NB4 (cell line): Measurements from ENCODE around the gene FKBP1B.
"Not testable (repeated sequence)": the region's sequence is repeated elsewhere in the genome, so short reads cannot be mapped to it uniquely, and the experiment has no call there.

Experiments used
- DNase-seq: peaks from one replicate; pipeline ENCODE4 v3.0.0; 2010; ENCODE audit warnings: low read depth
- H3K4me3 ChIP-seq: one replicate; pipeline ENCODE4 v1.5.1; 2011; ENCODE audit warnings: mild to moderate bottlenecking, low read depth, low read length, moderate library complexity
- MYC ChIP-seq: IDR thresholded peaks from 2 replicates; pipeline ENCODE4 v1.6.1; 2011; ENCODE audit warnings: low read depth, low read length
- POLR2A ChIP-seq: IDR thresholded peaks from 2 replicates; pipeline ENCODE4 v1.6.1; 2011; ENCODE audit warnings: mild to moderate bottlenecking; ENCODE audit not compliant: insufficient read length; ENCODE audit errors: extremely low read depth
- TF ChIP-seq, protein P1 (sequence below): IDR thresholded peaks from one replicate; pipeline ENCODE4 v1.5.1; 2012; ENCODE audit warnings: low read depth, low read length
- TF ChIP-seq, protein P2 (sequence below): IDR thresholded peaks from 2 replicates; pipeline ENCODE4 v1.6.1; 2011; ENCODE audit warnings: low read depth, low read length

The FKBP1B gene

DNA sequence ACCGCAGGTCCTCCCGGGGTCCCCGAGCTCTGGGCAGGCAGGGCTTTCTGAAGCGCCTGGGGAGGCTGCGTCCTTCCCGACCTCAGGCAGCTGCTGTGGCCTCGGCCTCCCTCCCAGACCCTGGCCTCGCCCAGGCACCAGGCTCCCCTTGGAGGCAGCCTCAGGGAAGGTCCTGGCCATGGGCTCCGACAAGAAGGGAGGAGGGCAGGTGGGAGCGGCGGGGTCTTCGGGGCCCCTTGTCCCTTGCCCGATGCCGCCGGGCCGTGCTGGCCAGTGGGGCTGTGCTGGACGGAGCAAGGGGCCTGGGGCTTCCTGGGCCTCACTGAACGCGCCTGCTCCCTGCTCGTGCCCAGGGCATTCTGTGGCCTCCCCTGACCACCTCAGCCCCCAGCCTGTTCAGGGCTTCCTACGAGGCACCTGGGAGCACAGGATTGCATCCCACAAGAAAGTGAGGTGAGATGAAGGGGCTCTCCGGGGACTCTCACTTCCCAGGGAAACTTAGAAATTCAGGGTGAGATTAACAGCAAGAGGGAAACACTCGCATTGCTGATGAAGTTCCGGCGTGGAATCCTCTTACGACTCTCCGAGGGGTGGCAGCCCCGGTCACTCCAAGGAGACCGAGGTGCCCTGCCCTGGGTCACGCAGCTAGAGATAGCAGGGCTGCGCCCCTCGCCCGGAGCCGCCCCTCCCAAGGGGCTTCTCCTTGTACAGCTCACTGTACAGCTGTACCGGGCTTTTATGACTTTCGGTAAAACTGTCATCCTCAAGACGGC lies 38.9 kb upstream of the FKBP1B start:
- TF ChIP-seq, protein P1, sequence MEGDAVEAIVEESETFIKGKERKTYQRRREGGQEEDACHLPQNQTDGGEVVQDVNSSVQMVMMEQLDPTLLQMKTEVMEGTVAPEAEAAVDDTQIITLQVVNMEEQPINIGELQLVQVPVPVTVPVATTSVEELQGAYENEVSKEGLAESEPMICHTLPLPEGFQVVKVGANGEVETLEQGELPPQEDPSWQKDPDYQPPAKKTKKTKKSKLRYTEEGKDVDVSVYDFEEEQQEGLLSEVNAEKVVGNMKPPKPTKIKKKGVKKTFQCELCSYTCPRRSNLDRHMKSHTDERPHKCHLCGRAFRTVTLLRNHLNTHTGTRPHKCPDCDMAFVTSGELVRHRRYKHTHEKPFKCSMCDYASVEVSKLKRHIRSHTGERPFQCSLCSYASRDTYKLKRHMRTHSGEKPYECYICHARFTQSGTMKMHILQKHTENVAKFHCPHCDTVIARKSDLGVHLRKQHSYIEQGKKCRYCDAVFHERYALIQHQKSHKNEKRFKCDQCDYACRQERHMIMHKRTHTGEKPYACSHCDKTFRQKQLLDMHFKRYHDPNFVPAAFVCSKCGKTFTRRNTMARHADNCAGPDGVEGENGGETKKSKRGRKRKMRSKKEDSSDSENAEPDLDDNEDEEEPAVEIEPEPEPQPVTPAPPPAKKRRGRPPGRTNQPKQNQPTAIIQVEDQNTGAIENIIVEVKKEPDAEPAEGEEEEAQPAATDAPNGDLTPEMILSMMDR: no peak
- TF ChIP-seq MYC (no peak), POLR2A (no peak)
- TF ChIP-seq, protein P2, sequence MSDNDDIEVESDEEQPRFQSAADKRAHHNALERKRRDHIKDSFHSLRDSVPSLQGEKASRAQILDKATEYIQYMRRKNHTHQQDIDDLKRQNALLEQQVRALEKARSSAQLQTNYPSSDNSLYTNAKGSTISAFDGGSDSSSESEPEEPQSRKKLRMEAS: no peak
- DNase-seq: no peak
- H3K4me3 ChIP-seq: no peak overlapping the region

DNA sequence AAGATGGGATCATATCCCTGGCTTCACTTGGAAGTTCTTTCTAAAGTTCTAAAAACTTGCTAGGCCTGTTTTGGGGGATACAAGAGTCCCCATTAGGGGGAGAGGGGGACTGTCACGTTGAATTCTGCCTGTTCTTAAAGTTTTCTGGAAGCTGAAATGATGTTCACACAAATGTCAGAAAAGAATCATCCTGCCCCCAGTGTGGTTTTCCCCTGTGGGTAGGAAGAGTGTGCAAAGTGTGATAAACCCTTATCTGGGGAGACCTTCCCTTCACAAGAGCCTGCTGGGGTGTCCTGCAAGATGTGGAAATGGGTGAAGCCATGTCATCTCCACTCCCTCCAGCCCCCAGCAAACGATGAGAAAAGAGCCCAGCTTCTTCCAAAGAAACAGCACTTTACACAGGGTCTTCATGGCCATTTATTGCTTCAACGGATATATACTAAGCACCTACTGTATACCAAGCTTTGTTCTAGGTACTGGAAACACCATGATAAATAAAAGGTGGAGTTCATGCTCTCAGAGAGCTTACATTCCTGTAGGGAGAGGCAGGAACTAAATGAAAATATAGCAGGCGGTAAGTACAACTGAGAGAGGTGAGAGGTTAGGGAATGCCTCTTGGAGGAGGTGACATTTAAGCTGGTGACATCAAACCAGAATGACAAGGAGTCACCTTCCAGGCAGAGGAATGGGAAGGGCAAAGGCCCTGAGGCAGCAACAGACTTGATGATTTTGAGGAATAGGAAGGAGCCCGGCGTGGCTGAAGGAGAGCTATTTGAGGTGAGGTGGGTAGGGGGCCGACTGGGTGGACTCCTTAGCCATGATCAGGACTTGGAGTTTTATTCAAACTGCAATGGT lies 38.1 kb upstream of the FKBP1B start:
- H3K4me3 ChIP-seq: no peak overlapping the region
- DNase-seq: peak; percentile 32
- no peak for TF ChIP-seq POLR2A
- TF ChIP-seq MYC: no peak
- TF ChIP-seq, protein P2: no peak
- TF ChIP-seq, protein P1: no peak

DNA sequence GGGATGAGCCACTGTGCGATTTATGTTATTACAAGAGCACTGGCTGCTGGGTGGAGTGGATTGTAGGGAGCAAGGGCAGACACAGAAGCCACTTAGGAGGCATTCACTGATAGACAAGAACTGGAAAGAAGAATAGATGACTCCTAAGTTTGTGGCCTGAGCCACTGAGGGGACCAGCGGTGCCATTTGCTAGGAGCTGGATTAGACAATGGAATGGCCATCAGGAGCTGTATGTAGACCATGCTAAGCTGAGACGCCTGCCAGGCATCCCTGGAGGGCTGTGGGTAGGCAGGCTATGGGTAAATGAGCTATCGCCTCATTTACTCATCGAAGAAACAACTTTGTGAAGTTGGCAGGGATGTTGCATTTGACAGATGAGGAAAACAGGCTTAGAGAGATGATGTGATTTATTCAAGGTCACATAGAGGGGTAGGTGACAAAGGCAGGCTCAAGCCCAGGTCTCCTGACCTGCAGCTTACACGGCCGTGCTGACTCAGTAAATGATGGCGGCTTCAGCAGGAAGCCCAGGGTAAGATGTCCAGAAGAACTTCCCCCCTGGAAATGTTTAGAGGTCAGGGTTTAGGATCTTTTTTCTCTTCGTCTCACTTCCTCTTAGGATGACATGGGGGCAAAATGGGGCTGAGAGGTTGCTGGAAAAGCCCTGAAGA lies 36.9 kb upstream of the FKBP1B start:
- no peak for TF ChIP-seq MYC
- TF ChIP-seq, protein P1: no peak
- no peak for TF ChIP-seq POLR2A
- TF ChIP-seq, protein P2: no peak
- DNase-seq: no peak
- no peak overlapping the region for H3K4me3 ChIP-seq

DNA sequence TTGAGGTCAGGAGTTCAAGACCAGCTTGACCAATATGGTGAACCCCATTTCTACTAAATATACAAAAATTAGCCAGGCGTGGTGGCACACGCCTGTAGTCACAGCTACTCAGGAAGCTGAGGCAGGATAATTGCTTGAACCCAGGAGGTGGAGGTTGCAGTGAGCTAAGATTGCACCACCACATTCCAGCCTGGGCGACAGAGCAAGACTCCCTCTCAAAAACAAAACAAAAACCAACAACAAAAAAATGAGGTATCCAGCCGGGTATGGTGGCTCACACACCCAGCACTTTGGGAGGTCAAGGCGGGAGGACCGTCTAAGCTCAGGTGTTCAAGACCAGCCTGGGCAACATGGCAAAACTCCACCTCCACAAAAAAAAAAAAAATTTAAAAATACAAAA lies 34.6 kb upstream of the FKBP1B start:
- H3K4me3 ChIP-seq, DNase-seq: not testable (repeated sequence)

DNA sequence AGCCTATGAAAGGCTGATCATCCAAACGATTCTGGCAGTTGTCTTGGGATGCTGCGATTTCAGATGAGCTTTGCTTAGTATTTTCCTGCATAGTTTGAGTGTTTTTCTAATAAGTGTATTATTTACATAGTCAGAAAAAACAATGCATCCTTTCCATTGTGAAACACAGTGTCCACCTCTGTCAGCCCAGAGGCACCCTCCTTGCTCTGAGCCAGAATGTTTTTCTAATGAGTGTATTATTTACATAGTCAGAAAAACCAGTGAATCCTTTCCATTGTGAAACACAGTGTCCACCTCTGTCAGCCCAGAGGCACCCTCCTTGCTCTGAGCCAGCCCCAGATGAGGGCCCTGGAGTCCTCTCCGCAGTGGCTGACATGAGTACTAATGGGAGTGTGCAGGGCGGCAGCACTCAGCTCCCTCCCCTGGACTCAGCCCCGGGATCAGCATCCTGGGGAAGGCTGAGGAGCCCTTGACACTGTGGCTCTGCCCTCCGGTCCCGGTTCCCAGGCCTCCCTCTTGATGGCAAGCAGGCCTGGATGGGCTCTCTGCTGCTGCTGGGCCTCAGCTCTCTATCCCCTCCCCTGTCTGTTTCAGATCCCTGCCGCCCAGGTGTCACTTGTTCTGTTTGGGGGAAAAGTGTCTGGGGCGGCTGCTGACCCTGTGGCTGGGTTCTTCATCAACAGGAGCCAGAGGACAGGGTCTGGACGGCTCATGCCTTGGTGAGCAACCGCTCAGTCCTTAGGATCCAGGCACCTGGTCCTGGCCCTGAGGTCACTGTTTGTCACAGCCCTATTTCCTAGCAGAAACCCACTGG lies 33.8 kb upstream of the FKBP1B start:
- no peak for DNase-seq
- no peak overlapping the region for H3K4me3 ChIP-seq
- TF ChIP-seq, protein P1: no peak
- TF ChIP-seq POLR2A (no peak), MYC (no peak)
- TF ChIP-seq, protein P2: no peak
